Spleen (tissue), 11 donors: ENCODE measurements around the gene TUT7. TPM values are rescaled to one million over a fixed set of nuclear protein-coding genes. Genes with fewer than 3 reads are reported as not detected.
"Not testable (repeated sequence)": the region's sequence is repeated elsewhere in the genome, so short reads cannot be mapped to it uniquely, and the experiment has no call there.

Experiments
- DNase-seq: peaks from one replicate; pipeline ENCODE4 v3.0.0-alpha.2; 2020
- H3K27ac ChIP-seq, 8 donors: fragments of 200-600 bp; sonication (generic) in 7 of 8; 1 replicate in 4 of 8; 2 replicates in 4 of 8; pipeline versions ENCODE4 v1.5.0 to v1.8.0; 2016 to 2021; ENCODE audit warnings: inconsistent platforms in 4 of 8, mild to moderate bottlenecking in 4 of 8, moderate library complexity in 1 of 8
- H3K27me3 ChIP-seq, 7 donors: fragments of 200-600 bp; sonication (generic) in 6 of 7; replicated peaks in 1 of 7; 1 replicate in 4 of 7; 2 replicates in 3 of 7; pipeline versions ENCODE4 v1.5.0 to v1.8.0; 2016 to 2021; ENCODE audit warnings: inconsistent platforms in 3 of 7, mild to moderate bottlenecking in 1 of 7
- H3K36me3 ChIP-seq, 6 donors: fragments of 200-600 bp; sonication (generic) in 5 of 6; 1 replicate in 4 of 6; 2 replicates in 2 of 6; pipeline versions ENCODE4 v1.5.0 to v1.8.0; 2016 to 2021; ENCODE audit warnings: inconsistent platforms in 2 of 6
- H3K4me1 ChIP-seq, 6 donors: fragments of 200-600 bp; sonication (generic) in 5 of 6; 1 replicate in 3 of 6; 2 replicates in 3 of 6; pipeline versions ENCODE4 v1.5.0 to v1.8.0; 2016 to 2021; ENCODE audit warnings: inconsistent platforms in 3 of 6
- H3K4me3 ChIP-seq, 8 donors: fragments of 200-600 bp; sonication (generic) in 7 of 8; 1 replicate in 4 of 8; 2 replicates in 4 of 8; pipeline versions ENCODE4 v1.5.0 to v1.8.0; 2016 to 2021; ENCODE audit warnings: inconsistent platforms in 4 of 8, mild to moderate bottlenecking in 4 of 8, moderate library complexity in 2 of 8
- H3K9me3 ChIP-seq, 8 donors: fragments of 200-600 bp; sonication (generic) in 7 of 8; 1 replicate in 4 of 8; 2 replicates in 4 of 8; pipeline versions ENCODE4 v1.5.0 to v1.8.0; 2016 to 2021; ENCODE audit warnings: inconsistent platforms in 4 of 8
- POLR2A ChIP-seq, 3 donors: fragments of 450-650 bp; IDR thresholded peaks; one replicate each; pipeline ENCODE4 v1.5.1; 2017; ENCODE audit warnings: antibody characterized with exemption in 3 of 3, mild to moderate bottlenecking in 1 of 3
- POLR2AphosphoS5 ChIP-seq, 3 donors: sonication (generic); formaldehyde crosslinking; IDR thresholded peaks; one replicate each; pipeline ENCODE4 v1.5.1; 2017; ENCODE audit warnings: antibody characterized with exemption in 3 of 3
- WGBS, 5 donors: extraction: QIAGEN DNeasy Blood & Tissue Kit in 3 of 5; methylation state at CpG; one replicate each; pipeline versions ENCODE4 v1.1.5 to v1.1.7; 2013 to 2018; 5-methylcytosine and 5-hydroxymethylcytosine counted together
- intact Hi-C: fragments of 100-400 bp; cut with DNase I; formaldehyde crosslinking; loops from one replicate; pipeline ENCODE4 v1.15.0; 2023; ENCODE audit warnings: low total_unique reads
- polyA plus RNA-seq, 3 donors: library from polyadenylated mRNA; stranded (reverse); fragments of 200-250 nt; gene quantifications; one replicate each; pipeline ENCODE4 v1.2.1, GENCODE V29; 2013
- total RNA-seq, 7 donors: library from RNA; depleted of rRNA in 3 of 7; stranded (reverse); fragments of >200 nt in 3 of 7; fragmentation: NEBNext Ultra II Directional in 4 of 7; extraction: Animal tissue kit (Norgen Biotek cat#: 25700) in 4 of 7; gene quantifications; one replicate each; pipeline versions ENCODE4 v1.1.0 to v1.2.1, GENCODE V29; 2016 to 2021
- TF ChIP-seq, protein P1 (sequence below), 11 experiments: fragments of 200-600 bp in 7 of 11; fragments of 450-650 bp in 4 of 11; sonication (generic) in 4 of 11; IDR thresholded peaks in 8 of 11; conservative IDR thresholded peaks in 3 of 11; 1 replicate in 7 of 11; 2 replicates in 4 of 11; pipeline versions ENCODE4 v1.4.0 to v1.8.0; 2016 to 2021; ENCODE audit warnings: antibody characterized with exemption in 11 of 11, inconsistent platforms in 4 of 11, mild to moderate bottlenecking in 1 of 11
- donor health status: healthy with polysubstance abuse.
- donor health status: DM: no; HTN: no; CAD: no; lungs with moderate emphysema.
- donor health status: DM: no; HTN: no; CAD: no.
- donor health status: Bipolar disorder and iron deficiency.
- donor health status: healthy.
- donor health status: DM: no; HTN: no; CAD: no.
- donor health status: DM: yes; HTN: yes; CAD: no.

Gene TUT7
- total and polyA plus RNA-seq, 10 donors = 17.9 to 119 (median 58.8) TPM

DNA sequence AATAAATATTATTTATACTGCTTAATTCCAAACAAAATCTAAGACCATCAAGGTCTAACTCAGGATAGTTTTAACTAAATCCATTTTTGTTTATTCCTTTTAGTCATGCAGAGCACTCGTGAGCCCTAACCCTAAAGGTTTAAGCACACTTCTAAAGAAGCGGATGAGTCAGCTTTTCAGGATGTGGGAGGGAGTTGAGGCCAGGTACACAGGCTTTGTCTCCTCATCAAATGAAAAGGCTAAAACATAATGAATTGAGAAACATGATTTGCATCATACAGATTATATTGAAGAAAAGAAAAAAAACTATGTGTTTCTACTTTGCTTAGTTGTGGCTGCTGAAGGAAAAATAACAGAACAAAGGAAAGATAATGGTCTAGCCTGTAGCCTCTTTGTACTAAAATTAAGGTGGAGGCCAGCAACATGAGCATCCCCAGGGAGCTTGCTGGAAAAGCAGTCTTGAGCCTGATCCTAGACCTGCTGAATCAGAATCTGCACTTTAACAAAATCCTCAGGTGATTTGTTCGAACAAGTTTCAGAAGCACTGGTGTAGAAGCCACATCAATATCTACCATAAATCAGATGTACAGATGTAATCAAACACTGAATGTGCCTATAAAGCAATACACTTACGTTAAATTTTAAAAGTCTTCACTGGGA lies 50.8 kb downstream of the TUT7 start:
- no peak for DNase-seq
- H3K4me3 ChIP-seq = no peak overlapping the region
- WGBS, 5 donors = 78 to 89% (median 86%) methylated on average over 4 of the region's 4 CpGs
- TF ChIP-seq POLR2A (IDR thresholded peaks at IDR 0.05) (no peak), POLR2AphosphoS5 (IDR thresholded peaks at IDR 0.05) (no peak)
- TF ChIP-seq, protein P1, sequence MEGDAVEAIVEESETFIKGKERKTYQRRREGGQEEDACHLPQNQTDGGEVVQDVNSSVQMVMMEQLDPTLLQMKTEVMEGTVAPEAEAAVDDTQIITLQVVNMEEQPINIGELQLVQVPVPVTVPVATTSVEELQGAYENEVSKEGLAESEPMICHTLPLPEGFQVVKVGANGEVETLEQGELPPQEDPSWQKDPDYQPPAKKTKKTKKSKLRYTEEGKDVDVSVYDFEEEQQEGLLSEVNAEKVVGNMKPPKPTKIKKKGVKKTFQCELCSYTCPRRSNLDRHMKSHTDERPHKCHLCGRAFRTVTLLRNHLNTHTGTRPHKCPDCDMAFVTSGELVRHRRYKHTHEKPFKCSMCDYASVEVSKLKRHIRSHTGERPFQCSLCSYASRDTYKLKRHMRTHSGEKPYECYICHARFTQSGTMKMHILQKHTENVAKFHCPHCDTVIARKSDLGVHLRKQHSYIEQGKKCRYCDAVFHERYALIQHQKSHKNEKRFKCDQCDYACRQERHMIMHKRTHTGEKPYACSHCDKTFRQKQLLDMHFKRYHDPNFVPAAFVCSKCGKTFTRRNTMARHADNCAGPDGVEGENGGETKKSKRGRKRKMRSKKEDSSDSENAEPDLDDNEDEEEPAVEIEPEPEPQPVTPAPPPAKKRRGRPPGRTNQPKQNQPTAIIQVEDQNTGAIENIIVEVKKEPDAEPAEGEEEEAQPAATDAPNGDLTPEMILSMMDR (IDR thresholded peaks at IDR 0.05 in 8 of 11, conservative IDR thresholded peaks at IDR 0.05 in 3 of 11) = no peak
- no peaks in the 10 kb centered on the region for H3K27me3 ChIP-seq
- H3K9me3 ChIP-seq = no peaks in the 10 kb centered on the region
- peak overlapping the region in 1 of 8 donors; percentile 11 for H3K27ac ChIP-seq
- peaks cover 0 to 8% (median 0%) of the 10 kb centered on the region in 6 donors for H3K4me1 ChIP-seq
- H3K36me3 ChIP-seq = peaks cover 0 to 100% (median 96%) of the 10 kb centered on the region in 6 donors
- intact Hi-C loops = no loop called here

- H3K9me3 ChIP-seq = no peaks in the 10 kb centered on the region
- DNase-seq = no peak
- H3K4me1 ChIP-seq = peaks cover 0 to 8% (median 0%) of the 10 kb centered on the region in 6 donors
- peaks cover 0 to 100% (median 93%) of the 10 kb centered on the region in 6 donors for H3K36me3 ChIP-seq
- 81 to 93% (median 90%) methylated on average over 1 of the region's 1 CpG for whole genome bisulfite sequencing, 5 donors
- no peak for TF ChIP-seq POLR2A (IDR thresholded peaks at IDR 0.05)
- TF ChIP-seq, protein P1 (IDR thresholded peaks at IDR 0.05 in 8 of 11, conservative IDR thresholded peaks at IDR 0.05 in 3 of 11) = no peak
- no peak for TF ChIP-seq POLR2AphosphoS5 (IDR thresholded peaks at IDR 0.05)
- intact Hi-C loops = no loop called here
- H3K4me3 ChIP-seq = no peak overlapping the region
- H3K27ac ChIP-seq = no peak overlapping the region
- H3K27me3 ChIP-seq = no peaks in the 10 kb centered on the region
Measured at GRCh38 chr9:86301686-86302085, 52.5 kb downstream of the TUT7 start.

GRCh38 chr9:86300701-86301100 lies 53.5 kb downstream of the TUT7 start:
- TF ChIP-seq POLR2A (IDR thresholded peaks at IDR 0.05) = no peak
- intact Hi-C loops = no loop called here
- Histone ChIP-seq H3K36me3 (peaks cover 0 to 100% (median 93%) of the 10 kb centered on the region in 6 donors), H3K9me3 (no peaks in the 10 kb centered on the region), H3K4me1 (peaks cover 0 to 8% (median 0%) of the 10 kb centered on the region in 6 donors), H3K4me3 (no peak overlapping the region), H3K27ac (no peak overlapping the region), H3K27me3 (no peaks in the 10 kb centered on the region)
- WGBS, 5 donors = 81 to 95% (median 92%) methylated on average over 2 of the region's 2 CpGs
- DNase-seq = no peak

DNA sequence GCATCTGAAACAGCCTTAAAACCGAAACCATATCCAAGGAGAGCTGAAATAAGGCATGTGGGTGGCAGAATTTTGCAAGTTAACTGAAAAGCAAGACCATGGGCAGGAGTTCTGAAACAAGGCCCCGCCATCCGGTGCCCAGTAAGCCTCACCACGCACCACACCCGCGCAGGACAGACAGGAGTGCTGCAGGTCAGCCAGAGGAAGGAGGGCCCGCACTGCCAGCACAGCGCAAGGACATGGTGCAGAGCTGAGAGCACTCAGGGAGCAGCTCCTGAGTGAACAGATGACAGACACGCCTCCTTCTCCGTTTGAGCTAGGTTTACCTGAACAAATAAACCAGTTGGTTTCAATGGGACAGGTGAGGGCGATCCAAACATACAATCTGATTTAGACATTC lies 55.3 kb downstream of the TUT7 start:
- no peak for DNase-seq
- WGBS, 5 donors = 83 to 97% (median 86%) methylated on average over 11 of the region's 11 CpGs
- no peak for TF ChIP-seq POLR2A (IDR thresholded peaks at IDR 0.05)
- peak in 1 of 3 donors; percentile 51 for TF ChIP-seq POLR2AphosphoS5 (IDR thresholded peaks at IDR 0.05)

DNA sequence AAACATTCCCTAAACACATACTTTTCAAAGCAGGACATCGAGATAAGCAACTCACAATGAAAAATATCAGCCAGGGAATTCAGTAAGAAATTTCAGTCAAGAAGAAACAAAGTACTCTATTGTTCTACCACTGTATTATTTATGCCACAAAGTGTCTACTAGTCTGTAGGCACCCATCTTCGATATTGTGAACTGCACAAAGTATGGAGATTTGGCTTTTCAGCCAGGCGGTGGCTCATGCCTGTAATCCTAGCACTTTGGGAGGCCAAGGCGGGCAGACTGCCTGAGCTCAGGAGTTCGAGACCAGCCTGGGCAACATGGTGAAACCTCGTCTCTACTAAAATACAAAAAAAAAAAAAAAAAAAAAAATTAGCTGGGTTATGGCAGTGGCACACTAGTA lies 63.9 kb downstream of the TUT7 start:
- intact Hi-C loops = loop anchor here (10.0 kb wide), 1 partner anchor 54 kb away; no protein-coding TSS in a partner anchor
- H3K27ac ChIP-seq, H3K4me3 ChIP-seq, H3K4me1 ChIP-seq, H3K9me3 ChIP-seq, DNase-seq, H3K27me3 ChIP-seq: not testable (repeated sequence)
- H3K36me3 ChIP-seq = peaks cover 0 to 82% (median 20%) of the 10 kb centered on the region in 6 donors
- 95 to 99% (median 97%) methylated on average over 6 of the region's 6 CpGs for WGBS, 5 donors

More for the DNA sequence above, 55.3 kb downstream of the TUT7 start:
- intact Hi-C loops = loop anchor here (10.0 kb wide), 1 partner anchor 46 kb away; no protein-coding TSS in a partner anchor
- peak overlapping the region in 1 of 8 donors; percentile 12 for H3K27ac ChIP-seq
- peaks cover 0 to 100% (median 80%) of the 10 kb centered on the region in 6 donors for H3K36me3 ChIP-seq
- H3K4me1 ChIP-seq = peaks cover 0 to 8% (median 0%) of the 10 kb centered on the region in 6 donors
- no peaks in the 10 kb centered on the region for H3K27me3 ChIP-seq
- H3K9me3 ChIP-seq = no peaks in the 10 kb centered on the region
- H3K4me3 ChIP-seq = no peak overlapping the region
